Activated naive CD4-positive, alpha-beta T cell treated with Interleukin-2 at 50 U/mL for 16 hours (primary cell): Measurements from ENCODE around the gene IL22.
"Not testable (repeated sequence)": the region's sequence is repeated elsewhere in the genome, so short reads cannot be mapped to it uniquely, and the experiment has no call there.

Experiments used
- DNase-seq: peaks from one replicate; pipeline ENCODE4 v3.0.0-alpha.2; 2020

The IL22 gene

DNA sequence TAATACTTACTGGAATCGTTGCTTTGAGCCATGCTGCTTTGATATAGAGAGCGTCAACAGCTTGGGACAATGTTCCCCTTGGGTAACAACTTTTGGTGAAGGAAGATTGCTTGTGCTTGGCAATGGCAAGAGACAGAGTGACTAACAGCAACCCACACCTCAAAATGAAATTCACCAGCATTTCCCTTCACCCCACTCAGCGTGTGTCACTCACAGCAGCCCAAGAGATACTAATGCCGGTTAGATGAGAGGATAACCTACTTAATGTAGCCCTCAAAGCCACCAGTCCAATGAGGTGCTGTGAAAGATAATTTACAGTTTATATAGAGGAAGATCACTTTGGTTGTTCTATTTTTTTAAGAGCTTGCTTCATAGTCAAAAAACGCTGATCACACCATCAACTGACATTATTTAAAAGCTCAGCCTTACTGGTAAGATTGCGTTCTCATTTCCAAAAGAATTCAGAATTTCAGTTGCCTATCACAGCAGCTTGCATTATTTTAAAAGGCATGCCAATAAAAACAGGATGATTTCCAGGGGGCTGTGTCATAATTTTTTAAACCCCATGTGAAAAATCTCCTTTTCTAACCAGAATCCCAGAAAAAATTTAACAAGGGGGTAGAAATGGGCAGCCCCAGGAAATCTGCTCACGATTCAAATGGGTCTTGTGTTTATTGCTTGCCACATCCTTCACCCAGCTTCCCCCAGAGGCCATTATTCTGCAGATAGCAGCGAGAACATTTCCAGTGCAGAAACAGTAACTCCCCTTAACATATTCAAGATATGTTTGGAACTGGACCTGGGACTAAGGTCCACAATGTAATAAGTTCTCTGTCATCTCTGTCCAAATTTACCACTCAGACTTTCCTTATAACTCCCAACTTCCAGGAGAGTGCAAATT, 27.6 kb downstream of the IL22 start, which contains the start of gene IL26:
IL26 (minus strand) TSS at position 235 of the 901 bp plus-strand sequence; CDS start at position 181, 54 bp downstream.
- peak; percentile 50 for DNase-seq

DNA sequence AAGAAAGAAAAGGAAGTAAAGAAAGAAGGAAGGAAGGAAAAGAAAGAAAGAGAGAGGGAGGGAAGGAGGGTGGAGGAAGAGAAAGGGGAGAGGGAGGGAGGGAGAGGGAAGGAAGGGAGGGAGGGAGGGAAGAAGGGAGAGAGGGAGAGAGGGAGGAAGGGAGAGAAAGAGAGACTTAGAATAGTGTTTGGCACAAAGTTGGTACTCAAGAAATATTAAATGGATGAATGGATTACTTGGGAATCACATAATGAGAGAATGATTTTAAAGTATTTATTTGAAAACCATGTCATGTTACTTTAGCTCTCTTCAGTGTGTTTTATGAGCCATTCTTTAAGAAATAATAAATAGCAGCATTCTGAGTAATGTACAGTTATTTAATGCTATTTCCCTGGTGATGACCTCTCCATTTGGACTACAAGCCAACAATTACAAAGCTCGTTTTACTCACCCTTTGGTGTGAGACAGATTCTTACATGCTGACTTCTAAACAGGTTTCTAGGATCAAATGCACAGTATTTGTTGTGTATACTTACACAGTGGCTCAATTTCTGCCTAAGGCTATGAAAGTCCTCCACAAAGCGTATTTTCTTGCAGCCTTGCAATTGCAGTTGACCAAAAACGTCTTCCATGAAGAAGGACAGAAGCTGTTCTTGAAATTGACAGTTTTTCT, 28.7 kb downstream of the IL22 start:
- DNase-seq = no peak

DNA sequence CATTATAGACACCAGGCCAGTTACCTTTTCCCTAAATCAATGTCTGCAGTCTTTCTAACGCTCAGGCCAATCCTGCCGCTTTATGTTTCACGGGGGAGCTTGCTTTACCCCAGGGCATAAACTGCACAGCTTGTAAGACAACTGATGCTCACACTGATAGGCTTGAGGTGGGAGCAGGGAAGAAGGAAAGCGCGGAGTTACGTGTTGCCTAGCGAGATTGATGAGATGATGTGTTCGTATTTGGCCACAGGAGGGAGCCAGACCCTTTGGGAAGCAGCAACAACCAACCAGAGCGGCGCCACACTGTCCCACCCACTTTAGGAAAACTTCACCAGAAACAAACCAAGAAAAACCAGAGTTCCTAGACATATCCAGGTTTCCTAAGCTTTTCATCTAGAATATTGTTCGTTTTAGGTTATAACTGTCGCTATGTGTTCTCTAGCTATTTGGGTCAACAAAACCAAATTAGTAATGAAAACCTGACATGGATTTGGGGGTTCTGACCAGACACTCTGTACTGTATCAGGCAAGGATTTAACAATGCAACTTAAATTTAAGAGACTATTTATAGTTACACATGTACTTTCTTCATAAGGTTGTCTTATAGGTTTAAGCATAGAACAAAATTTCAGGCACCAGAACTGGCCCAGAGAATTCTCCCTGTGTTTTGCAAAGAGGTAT, 30.2 kb downstream of the IL22 start:
- DNase-seq = peak; percentile 72

DNA sequence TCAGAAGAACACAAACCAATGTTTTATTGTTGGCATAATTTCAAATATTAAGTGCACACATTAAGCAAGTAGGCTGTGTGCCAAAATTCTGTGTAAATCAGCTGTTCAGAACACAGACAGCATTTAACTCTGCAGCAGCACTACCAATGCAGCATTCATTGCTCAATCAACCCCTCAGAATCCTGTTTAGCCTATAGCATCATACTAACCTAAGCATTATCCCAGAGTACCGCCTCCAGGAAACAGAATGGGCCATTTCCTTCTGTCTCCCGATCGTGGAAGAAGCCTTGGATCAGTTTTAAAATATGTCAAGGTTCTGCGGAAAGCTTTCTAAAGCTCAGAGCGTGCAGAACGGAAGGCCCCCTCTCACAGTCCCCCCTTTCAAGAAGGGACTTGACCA, 31.1 kb downstream of the IL22 start:
- DNase-seq = no peak

GRCh38 chr12:68221497-68221896, 31.9 kb downstream of the IL22 start:
- DNase-seq = no peak

DNA sequence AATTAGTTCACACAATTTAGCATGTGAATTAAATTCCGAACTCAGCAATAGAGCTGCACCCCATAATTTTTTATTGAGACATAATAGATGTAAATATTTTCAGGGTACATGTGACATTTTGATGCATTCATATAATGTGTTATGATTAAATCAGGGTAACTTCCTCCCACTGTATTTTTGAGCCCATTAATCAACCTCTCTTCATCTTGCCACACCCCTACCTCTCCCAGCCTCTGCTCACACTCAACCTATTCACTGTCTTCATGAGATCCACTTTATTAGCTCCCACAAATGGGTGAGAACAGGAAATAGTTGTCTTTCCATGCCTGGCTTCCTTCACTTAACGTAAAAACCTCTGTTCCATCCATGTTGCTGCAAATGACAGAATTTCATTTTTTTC, 42.5 kb downstream of the IL22 start:
- DNase-seq = no peak

- DNase-seq = not testable (repeated sequence)
Observed at GRCh38 chr12:68209048-68209728, 44.2 kb downstream of the IL22 start.

- DNase-seq = no peak
Observed at GRCh38 chr12:68207276-68207675, 46.1 kb downstream of the IL22 start.

- no peak for DNase-seq
Observed at GRCh38 chr12:68206446-68206845, 47.0 kb downstream of the IL22 start.

- DNase-seq = no peak
Observed at GRCh38 chr12:68203460-68203875, 49.9 kb downstream of the IL22 start.

- DNase-seq = no peak
Observed at GRCh38 chr12:68200854-68201253, 52.5 kb downstream of the IL22 start.

- no peak for DNase-seq
Observed at GRCh38 chr12:68199127-68199526, 54.3 kb downstream of the IL22 start.

GRCh38 chr12:68198507-68199086, 54.8 kb downstream of the IL22 start:
- peak; percentile 30 for DNase-seq
